A375 (cell line): Measurements from ENCODE around the gene DCHS2. TPM values are rescaled to one million over a fixed set of nuclear protein-coding genes. Genes with fewer than 3 reads are reported as not detected.

Experiments used
- total RNA-seq: library from RNA; depleted of rRNA; stranded (reverse); fragments of >200 nt; shearing (Covaris generic); gene quantifications from 2 replicates; pipeline ENCODE4 v1.2.3, GENCODE V29; 2014; rRNA removed

DCHS2 gene, protein sequence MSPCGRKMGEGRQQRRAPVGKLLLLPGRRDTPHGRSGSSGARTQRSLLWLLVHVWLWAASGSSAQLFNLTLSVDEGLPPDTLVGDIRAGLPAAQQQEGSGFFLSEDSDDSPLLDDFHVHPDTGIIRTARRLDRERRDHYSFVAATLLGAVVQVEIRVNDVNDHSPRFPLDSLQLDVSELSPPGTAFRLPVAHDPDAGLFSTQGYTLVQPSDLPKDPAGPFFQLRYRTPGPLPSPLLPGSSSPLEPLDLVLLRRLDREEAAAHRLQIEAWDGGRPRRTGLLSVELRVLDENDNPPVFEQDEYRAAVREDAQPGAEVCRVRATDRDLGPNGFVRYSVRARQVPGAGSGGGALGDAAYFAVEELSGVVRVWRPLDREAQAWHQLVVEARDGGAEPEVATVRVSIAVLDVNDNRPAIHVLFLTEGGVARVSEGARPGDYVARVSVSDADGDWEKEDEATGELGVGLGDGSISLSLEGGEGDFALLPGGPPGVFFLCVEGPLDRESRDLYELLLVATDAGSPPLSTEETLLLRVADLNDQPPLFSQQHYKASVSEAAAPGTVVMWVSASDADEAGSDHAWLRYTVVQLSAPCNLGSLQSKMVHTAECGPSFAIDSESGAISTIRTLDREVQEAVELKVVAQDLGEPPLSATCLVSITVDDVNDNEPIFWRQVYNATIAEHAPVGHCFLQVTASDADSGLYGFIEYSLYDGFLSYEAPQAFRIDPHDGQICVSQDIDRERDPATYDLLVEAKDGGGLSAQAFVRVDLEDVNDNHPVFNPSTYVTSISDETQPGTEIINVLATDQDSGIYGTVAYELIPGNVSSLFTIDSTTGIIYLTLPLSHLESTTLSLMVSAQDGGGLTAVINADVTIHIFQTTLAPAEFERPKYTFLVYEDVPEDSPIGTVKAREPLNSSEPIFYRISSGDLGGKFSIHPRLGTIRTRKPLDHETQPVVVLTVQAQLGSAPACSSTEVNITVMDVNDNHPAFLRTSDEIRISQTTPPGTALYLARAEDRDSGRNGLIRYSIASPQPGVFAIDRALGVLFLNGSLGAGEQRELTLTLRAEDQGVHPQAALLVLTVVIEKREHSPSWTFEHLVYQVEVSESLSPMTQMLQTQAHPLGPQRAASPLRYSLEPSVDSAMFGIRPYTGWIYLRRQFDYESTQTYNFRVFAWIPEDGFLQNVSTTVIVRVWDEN (N-terminal part only)
- total RNA-seq = 0.19 and 0.75 TPM in 2 replicates

GRCh38 chr4:154491341-154492271 lies at the start of gene DCHS2:
DCHS2 (minus strand) TSS chr4:154491799; CDS start chr4:154491355, 444 bp downstream.

Other genes starting within 250 kb of the DCHS2 start
- gene PLRG1, start 58.6 kb upstream of the DCHS2 start, total RNA-seq = 62.6 and 77.8 TPM in 2 replicates
- gene FGB, start 71.2 kb upstream of the DCHS2 start, total RNA-seq = not detected in 2 replicates
- not detected in 2 replicates for gene FGA, start 98.9 kb upstream of the DCHS2 start, total RNA-seq
- not detected in 2 replicates for gene FGG, start 120.9 kb upstream of the DCHS2 start, total RNA-seq